SKM-1 (cell line): ENCODE results near the gene FGF21.
"Not testable (repeated sequence)": the region's sequence is repeated elsewhere in the genome, so short reads cannot be mapped to it uniquely, and the experiment has no call there.

Experiments
- DNase-seq: peaks from one replicate; lab custom pipeline; 2025; ENCODE audit not compliant: unreplicated experiment; lab: John Stamatoyannopoulos, UW

Gene FGF21

GRCh38 chr19:48786422-48786821 is 31.1 kb downstream of the FGF21 start:
- DNase-seq, result not testable (repeated sequence)

- DNase-seq, result not testable (repeated sequence)
Measured at GRCh38 chr19:48787331-48787730, 32.0 kb downstream of the FGF21 start.

GRCh38 chr19:48793271-48793670 is 37.9 kb downstream of the FGF21 start:
- no peak for DNase-seq

GRCh38 chr19:48794291-48794690 is 39.0 kb downstream of the FGF21 start:
- DNase-seq, result no peak

GRCh38 chr19:48795055-48795684 is 39.8 kb downstream of the FGF21 start:
- DNase-seq, result peak; percentile 59

- DNase-seq, result no peak
Measured at GRCh38 chr19:48795685-48796070, 40.4 kb downstream of the FGF21 start.

- DNase-seq, result no peak
Measured at GRCh38 chr19:48796298-48797083, 41.2 kb downstream of the FGF21 start.

GRCh38 chr19:48797103-48797502 is 41.8 kb downstream of the FGF21 start:
- no peak for DNase-seq

- DNase-seq, result no peak
Measured at GRCh38 chr19:48798937-48799336, 43.6 kb downstream of the FGF21 start.

- DNase-seq, result no peak
Measured at GRCh38 chr19:48799358-48800300, 44.3 kb downstream of the FGF21 start.

GRCh38 chr19:48802623-48803022 is 47.3 kb downstream of the FGF21 start:
- DNase-seq, result no peak

GRCh38 chr19:48804496-48804895 is 49.2 kb downstream of the FGF21 start:
- DNase-seq, result no peak

- DNase-seq, result no peak
Measured at GRCh38 chr19:48805452-48805851, 50.1 kb downstream of the FGF21 start.

- no peak for DNase-seq
Measured at GRCh38 chr19:48806518-48806817, 51.1 kb downstream of the FGF21 start.

GRCh38 chr19:48806818-48807589 is 51.7 kb downstream of the FGF21 start:
- no peak for DNase-seq

GRCh38 chr19:48807590-48808308 is 52.4 kb downstream of the FGF21 start:
- DNase-seq, result no peak
